B cell (primary cell): ENCODE measurements around the gene GALNT7.

ENCODE experiments used
- CTCF ChIP-seq: fragments of 200-600 bp; IDR thresholded peaks from one replicate; pipeline ENCODE4 v1.8.0; 2022; ENCODE audit warnings: antibody characterized with exemption, mild to moderate bottlenecking
- EZH2 ChIP-seq: IDR thresholded peaks from 2 replicates; pipeline ENCODE4 v1.6.1; 2012; ENCODE audit warnings: borderline replicate concordance, low read depth, mild to moderate bottlenecking, moderate library complexity, low read length; ENCODE audit not compliant: insufficient read depth, poor library complexity, severe bottlenecking

- no peak for TF ChIP-seq CTCF
- TF ChIP-seq EZH2, result no peak
Measured at GRCh38 chr4:173213296-173213695, 44.7 kb downstream of the GALNT7 start.
